ENCODE measurements around the gene NAA16.
A peak's percentile ranks its signal among the peaks of the same experiment; 100 is the strongest.

NAA16 gene

GRCh38 chr13:41304551-41304950 is 6.5 kb upstream of the NAA16 start:
- DNase-seq (ENCODE audit: low read depth in 1 of 2, low spot score in 1 of 2): no peak

GRCh38 chr13:41306271-41307145 is 4.6 kb upstream of the NAA16 start:
- no peak for DNase-seq (ENCODE audit: low read depth in 1 of 2, low spot score in 1 of 2)

DNA sequence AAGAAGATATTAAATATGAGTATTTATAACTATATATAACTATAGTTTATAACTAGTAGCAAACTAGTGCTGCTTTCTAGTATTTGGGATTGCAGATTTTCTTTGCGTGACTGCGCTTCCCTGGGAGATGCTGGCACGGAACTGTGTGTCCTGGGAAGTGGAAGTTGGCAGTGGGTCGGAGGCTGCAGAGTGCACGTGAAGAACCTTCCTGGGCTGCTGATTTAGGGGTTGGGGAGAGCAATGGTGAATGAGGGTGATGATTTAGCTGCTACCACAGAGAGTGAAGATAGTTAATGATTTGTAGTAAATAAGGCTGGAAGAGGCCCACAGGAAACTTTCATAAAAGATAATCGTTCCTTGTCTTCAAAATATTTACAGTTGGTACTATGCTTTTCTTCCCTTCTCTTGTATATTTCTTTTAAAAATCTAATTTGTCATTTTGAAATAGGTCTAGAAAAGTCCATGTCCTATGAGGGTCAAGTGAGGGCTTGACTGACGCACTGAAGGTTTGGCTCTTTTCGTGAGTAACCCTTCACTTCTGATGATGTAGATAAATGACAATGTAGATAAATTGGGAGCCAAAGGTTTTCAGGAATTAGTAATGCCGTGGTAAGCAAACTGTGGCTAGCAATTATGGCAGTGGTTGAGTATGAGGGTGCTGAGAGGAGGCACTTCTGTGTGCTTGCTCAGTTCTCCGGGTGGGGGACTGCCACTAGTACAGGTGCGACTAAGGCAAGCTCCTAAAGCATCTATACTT is 3.0 kb upstream of the NAA16 start:
- no peak for DNase-seq (ENCODE audit: low read depth in 1 of 2, low spot score in 1 of 2)

DNA sequence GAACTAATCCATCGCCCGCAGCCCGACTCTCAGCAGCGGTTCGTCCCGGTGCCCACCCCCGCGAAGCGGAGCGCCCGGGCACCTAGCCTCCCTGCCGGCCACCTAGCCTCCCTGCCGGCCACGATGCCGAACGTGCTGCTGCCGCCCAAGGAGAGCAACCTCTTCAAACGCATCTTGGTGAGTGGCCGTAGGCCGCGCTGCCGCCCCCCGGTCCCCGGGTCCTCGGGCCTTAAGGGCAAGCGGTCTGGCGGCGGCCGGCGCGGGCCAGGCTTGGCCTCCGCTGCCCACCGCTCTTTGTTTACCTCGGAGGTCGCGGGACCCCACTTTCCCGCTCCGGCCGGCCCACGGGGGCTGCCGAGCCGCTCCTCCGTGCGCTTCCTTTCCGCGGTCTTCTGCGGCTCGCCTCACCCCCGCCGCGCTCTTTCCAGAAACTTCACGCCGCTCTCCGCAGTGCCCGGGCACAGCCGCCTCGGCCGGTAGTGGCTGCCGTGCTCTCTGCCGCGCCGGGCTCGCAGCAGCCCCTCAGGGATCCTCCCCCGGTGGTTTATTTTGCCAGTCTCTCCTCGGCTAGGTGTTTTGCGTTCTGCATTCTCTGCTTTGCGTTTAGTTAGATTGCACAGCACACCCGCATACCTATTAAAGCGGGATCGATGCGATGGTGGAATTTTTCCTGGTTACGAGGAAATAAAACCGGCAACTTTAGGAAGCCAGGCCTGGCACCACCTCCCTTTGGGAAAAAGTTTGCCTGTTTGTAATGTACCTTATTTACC is 524 bp downstream of the NAA16 start:
- DNase-seq (ENCODE audit: low read depth in 1 of 2, low spot score in 1 of 2): peak; percentile 11 to 37

DNA sequence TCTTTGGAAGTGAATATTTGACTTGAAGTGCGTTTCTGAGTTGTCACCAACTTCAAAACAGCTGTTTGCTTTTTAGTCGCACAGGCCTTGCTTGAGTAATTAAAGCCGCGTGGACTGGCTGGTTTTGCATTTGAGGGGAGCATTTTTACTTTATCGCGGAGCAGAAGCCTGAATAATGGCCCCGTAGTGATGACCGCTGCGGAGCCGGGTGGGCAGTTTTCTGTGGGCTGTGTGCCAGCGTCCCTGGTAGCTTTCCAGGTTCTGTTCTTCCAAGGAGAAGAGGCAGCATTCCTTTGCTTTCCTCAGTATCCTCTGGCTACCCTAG is 1.1 kb downstream of the NAA16 start:
- no peak for DNase-seq (ENCODE audit: low read depth in 1 of 2, low spot score in 1 of 2)

DNA sequence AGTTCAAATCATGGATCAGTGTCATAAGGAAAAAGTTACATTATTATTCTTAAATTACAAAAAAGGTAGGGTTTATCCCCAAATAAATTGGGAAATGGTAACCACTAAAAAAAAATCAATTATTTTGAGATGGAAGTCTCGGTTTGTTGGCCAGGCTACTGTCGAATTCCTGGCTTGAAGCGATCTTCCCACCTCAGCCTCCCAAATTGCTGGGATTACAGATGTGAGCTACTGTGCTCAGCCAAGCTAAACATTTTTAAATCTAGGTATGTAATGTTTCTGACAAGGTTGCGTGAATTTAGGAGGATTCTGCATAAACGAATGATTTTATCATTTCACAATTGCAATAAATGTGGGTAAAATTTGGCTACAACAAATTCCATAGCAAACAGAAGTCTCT is 2.0 kb downstream of the NAA16 start:
- no peak for DNase-seq (ENCODE audit: low read depth in 1 of 2, low spot score in 1 of 2)

DNA sequence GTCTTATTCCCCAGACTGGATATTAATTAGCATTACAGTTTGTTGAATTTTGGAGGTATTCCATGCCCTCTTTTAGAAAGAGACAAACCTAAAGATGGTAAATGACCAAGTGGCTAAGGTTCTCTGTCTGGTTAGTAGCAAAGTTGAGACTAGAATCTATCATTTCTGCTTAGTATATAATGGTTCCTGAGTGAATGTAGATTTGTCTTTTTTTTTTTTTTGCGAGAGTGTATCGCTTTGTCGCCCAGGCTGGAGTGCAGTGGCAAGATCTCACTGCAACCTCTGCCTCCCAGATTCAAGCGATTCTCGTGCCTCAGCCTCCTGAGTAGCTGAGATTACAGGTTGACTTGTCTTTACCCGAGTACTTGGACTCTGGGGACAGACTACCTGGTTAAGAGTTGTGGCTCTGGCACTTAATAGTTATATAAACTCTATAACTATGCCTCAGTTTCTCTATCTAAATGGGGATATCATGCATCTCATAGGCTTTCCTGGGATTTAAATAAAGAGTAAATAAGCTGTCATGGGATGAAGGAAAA is 2.7 kb downstream of the NAA16 start:
- DNase-seq (ENCODE audit: low read depth in 1 of 2, low spot score in 1 of 2): no peak

DNA sequence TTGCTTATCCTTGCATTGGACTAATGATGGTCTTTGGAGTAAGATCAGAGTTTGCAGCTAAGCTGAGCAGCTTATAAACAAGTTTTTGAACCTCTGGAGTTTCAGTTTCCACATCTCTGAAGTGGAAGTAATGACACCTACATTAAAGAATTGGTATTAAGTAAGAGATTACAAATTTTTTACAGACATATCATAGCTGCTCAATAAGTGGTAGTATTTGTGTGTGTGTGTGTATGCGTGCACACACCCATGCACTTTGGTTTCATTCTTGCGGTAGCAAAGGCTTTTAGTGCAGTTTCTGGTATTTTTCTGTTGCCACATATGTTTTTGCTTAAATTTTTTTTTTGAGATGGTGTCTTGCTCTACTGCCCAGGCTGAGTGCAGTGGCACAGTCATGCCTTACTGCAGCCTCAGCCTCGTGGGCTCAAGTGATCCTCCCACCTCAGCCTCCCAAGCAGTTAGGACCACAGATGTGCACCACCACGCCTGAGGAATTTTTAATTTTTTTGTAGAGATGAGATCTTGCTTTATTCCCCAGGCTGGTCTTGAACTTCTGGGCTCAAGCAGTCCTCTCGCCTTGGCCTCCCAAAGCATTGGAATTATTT is 4.5 kb downstream of the NAA16 start:
- no peak for DNase-seq (ENCODE audit: low read depth in 1 of 2, low spot score in 1 of 2)

GRCh38 chr13:41317243-41317642 is 6.2 kb downstream of the NAA16 start:
- no peak for DNase-seq (ENCODE audit: low read depth in 1 of 2, low spot score in 1 of 2)

DNA sequence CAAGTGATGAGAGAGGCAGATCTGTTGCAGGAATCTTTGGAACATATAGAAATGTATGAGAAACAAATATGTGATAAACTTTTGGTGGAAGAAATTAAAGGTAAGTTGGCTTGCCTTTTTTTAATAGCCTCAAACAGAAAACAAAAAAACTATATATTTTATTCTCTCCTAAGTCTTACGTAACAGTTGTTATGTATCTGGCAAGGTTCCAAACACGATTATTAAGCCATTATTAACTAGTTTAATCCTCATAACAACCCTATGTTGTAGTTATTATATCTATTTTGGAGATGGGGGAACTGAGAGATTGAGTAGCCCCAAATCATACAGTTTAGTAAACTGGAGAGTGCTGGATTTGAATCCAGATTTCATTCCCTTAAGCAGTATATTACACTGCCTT is 14.7 kb downstream of the NAA16 start:
- no peak for DNase-seq (ENCODE audit: low read depth in 1 of 2, low spot score in 1 of 2)

DNA sequence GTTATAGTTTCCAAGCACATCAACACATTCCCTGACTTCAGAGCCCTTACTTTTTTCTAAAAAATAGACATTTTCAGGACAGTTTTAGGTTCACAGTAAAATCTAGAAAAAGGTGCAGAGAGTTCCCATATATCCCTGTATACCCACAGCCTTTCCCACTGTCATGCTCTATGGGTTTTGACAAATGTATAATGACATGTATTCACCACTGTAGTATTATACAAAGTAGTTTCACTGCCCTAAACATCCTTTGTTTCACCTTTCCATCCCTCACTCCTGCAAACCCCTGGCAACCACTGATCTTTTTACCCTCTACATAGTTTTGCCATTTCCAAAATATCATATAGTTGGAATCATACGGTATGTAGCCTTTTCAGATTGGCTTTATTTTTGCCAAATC is 15.6 kb downstream of the NAA16 start:
- DNase-seq (ENCODE audit: low read depth in 1 of 2, low spot score in 1 of 2): no peak

GRCh38 chr13:41327994-41328790 is 17.1 kb downstream of the NAA16 start:
- no peak for DNase-seq (ENCODE audit: low read depth in 1 of 2, low spot score in 1 of 2)

DNA sequence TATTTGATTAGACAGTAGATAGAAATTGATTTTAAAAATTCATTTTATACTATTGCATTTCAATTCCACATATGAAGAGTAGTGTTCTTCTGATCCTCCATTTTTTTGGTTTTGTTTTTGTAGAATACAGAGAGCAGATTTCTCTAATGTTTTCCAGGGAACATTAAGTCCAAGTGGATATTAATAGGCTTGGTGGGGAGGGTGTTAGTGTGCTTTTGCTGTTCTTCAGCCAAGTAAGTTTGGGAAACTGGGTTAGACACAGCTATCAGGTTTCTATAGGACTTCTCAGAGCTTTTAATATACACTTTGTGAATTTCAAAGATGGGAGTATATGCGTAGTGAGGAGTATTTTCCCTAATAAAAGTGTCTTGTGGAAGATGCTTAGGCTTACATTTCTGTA is 21.8 kb downstream of the NAA16 start:
- DNase-seq (ENCODE audit: low read depth in 1 of 2, low spot score in 1 of 2): no peak

DNA sequence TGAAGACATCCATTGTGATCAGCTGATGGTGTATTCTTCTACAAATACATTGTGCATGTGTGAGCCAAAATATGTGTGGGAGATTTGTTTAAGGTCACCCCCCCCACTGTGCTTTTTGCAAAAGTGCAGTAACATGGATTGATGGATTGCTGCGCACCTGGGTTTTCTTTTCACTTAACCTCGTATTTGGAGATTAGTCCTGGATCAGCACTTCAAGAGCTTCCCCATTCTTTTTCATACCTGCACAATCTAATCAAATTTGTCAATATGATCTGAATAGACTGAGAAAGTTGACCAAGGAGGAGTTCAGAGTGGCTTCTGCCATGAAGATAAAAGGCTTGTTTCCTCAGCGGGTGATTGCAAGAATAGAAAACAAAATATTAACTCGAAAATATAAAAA is 23.7 kb downstream of the NAA16 start:
- DNase-seq (ENCODE audit: low read depth in 1 of 2, low spot score in 1 of 2): no peak

GRCh38 chr13:41344358-41344757 is 33.3 kb downstream of the NAA16 start:
- DNase-seq (ENCODE audit: low read depth in 1 of 2, low spot score in 1 of 2): no peak

GRCh38 chr13:41345165-41345913 is 34.3 kb downstream of the NAA16 start:
- DNase-seq (ENCODE audit: low read depth in 1 of 2, low spot score in 1 of 2): no peak

- no peak for DNase-seq (ENCODE audit: low read depth in 1 of 2, low spot score in 1 of 2)
Measured at GRCh38 chr13:41345914-41346589, 35.0 kb downstream of the NAA16 start.

DNA sequence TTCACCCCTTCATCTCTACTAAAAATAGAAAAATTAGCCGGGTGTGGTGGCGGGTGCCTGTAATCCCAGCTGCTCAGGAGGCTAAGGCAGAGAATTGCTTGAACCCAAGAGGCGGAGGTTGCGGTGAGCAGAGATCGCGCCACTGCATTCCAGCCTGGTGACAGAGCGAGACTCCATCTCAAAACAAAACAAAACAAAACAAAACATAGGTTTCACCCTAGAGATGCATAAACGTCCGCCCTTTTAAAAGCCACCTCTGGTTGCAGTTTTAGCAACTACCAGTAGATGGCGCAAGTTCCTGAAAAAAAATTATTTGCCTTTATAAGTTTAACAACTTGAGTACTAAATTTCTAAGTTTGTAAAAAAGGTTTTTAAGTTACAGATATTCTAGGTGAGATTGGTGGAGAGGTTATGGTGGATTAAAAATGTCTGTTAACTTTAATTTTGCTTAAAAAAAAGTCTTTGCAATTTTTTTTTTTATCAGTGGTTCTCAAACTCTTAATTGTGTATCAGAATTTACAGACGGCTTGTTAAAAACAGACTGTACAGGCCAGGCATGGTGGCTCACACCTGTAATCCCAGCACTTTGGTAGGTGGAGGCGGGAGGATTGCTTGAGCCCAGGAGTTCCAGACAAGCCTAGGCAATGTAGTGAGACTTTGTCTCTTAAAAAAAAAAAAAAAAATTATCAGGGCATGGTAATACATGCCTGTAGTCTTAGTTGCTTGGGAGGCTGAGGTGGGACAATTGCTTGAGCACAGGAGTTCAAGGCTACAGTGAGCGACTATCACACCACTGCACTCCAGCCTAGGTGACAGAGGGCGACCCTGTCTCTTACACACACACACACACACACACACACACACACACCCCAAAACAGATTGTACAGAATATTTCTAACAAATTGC is 42.1 kb downstream of the NAA16 start:
- no peak for DNase-seq (ENCODE audit: low read depth in 1 of 2, low spot score in 1 of 2)
